ENCODE data around the gene CCR4. TPM values are rescaled to one million over a fixed set of nuclear protein-coding genes. Genes with fewer than 3 reads are reported as not detected.
"Not testable (repeated sequence)": the region's sequence is repeated elsewhere in the genome, so short reads cannot be mapped to it uniquely, and the experiment has no call there.

Gene CCR4
- total RNA-seq, 2 donors from 2014 or later = 12.1 to 40.9 TPM

DNA sequence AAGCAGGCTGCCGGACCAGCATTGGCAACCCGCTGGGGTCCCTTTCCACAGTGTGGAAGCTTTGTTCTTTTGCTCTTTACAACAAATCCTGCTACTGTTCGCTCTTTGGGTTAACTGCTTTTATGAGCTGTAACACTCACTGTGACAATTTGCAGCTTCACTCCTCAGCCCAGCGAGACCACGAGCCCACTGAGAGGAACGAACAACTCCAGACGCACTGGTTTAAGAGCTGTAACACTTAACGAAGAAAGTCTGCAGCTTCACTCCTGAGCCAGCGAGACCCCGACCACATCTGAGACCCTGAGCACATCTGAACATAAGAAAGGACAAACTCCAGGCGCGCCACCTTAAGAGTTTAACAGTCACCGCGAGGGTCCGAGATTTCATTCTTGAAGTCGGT is 10.7 kb upstream of the CCR4 start:
- ATAC-seq = no peak
- no peak for DNase-seq (ENCODE audit: low spot score)

DNA sequence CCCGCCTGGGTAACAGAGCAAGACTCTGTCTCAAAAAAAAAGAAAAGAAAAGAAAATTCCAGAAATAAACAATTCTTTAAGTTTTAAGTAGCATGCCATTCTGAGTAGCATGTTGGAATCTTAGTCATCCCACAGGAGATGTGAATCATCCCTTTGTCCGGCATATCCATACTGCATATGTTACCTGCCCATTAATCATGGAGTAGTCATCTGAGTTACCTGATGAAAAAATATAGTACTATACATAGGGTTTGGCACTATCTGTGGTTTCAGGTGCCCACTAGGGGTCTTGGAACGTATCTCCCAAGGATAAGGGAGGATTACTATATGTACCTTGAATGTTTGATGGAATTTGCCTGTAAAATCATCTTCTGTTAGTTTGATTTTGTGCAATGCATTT is 6.3 kb upstream of the CCR4 start:
- ATAC-seq (no peak), DNase-seq (ENCODE audit: low spot score) (no peak)
- Mint-ChIP-seq H3K27me3 (no peaks in the 10 kb centered on the region), H3K4me3 (no peak overlapping the region), H3K36me3 (no peaks in the 10 kb centered on the region), H3K4me1 (ENCODE audit: low read depth in 2 of 2) (peaks cover 0 to 7% of the 10 kb centered on the region in 2 donors), H3K9me3 (no peaks in the 10 kb centered on the region), H3K27ac (no peak overlapping the region)

More for the DNA sequence above, 10.7 kb upstream of the CCR4 start:
- no peak overlapping the region for H3K4me3 Mint-ChIP-seq
- H3K4me1 Mint-ChIP-seq (ENCODE audit: low read depth in 2 of 2) = no peaks in the 10 kb centered on the region
- H3K27ac Mint-ChIP-seq = no peak overlapping the region
- peaks cover 0 to 6% of the 10 kb centered on the region in 2 donors for H3K27me3 Mint-ChIP-seq
- H3K9me3 Mint-ChIP-seq = no peaks in the 10 kb centered on the region
- no peaks in the 10 kb centered on the region for H3K36me3 Mint-ChIP-seq

DNA sequence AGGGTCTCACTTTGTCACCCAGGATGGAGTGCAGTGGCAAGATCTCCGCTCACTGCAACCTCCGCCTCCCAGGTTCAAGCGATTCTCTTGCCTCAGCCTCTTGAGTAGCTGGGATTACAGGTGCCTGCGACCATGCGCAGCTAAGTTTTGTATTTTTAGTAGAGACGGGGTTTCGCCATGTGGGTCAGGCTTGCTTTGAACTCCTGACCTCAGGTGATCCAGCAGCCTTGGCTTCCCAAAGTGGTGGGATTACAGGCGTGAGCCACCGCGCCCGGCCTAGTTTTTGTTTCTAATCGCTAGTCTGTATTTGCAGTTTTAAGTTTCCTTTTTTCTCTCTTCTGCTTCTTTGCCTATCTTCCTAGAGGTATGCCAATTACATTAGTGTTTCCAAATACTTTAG is 5.8 kb upstream of the CCR4 start:
- H3K27ac Mint-ChIP-seq; H3K4me1 Mint-ChIP-seq (ENCODE audit: low read depth in 2 of 2); H3K36me3 Mint-ChIP-seq; ATAC-seq; H3K4me3 Mint-ChIP-seq; H3K9me3 Mint-ChIP-seq; DNase-seq (ENCODE audit: low spot score); H3K27me3 Mint-ChIP-seq: not testable (repeated sequence)

DNA sequence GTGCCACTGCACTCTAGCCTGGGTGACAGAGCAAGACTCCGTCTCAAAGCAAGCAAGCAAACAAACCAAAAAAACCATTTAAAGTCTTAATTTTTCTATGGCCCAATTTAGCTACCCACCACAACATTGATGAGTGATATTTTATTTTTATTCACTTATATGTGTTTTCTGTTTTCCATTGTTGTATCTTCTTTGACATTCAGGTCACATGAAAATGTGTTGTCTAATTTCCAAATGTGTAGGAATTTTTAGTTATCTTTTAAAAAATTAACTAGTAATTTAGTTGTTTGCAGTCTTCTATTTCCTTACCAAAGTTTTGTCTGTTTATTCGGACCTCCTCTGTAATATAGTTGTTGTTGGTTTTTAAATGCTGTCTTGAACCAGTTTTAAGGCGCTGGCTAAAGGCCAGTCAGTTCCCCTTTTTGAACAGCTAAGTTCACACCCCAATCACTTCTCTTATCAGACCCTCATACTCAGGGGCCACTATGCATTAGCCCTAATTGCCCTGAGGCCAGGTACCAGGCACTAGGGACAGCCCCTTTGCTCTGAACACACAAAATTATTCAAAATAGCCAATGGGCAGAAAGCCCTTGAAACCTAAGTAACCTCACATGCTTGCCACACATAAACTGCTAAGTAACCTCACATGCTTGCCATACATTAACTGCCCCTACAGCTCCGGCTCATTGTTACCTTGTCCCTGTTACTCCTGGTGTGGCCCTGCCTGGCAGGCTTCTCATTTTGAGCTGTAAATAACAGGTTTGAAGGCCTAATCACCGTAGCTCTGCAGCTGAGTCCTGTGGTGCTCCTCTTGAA is 4.3 kb upstream of the CCR4 start:
- DNase-seq (ENCODE audit: low spot score) = no peak
- Mint-ChIP-seq H3K27me3 (no peaks in the 10 kb centered on the region), H3K4me3 (no peak overlapping the region), H3K9me3 (no peaks in the 10 kb centered on the region), H3K27ac (no peak overlapping the region), H3K4me1 (ENCODE audit: low read depth in 2 of 2) (peaks cover 7 to 14% of the 10 kb centered on the region in 2 donors), H3K36me3 (no peaks in the 10 kb centered on the region)
- peak in 1 of 2 donors; percentile 11 for ATAC-seq

DNA sequence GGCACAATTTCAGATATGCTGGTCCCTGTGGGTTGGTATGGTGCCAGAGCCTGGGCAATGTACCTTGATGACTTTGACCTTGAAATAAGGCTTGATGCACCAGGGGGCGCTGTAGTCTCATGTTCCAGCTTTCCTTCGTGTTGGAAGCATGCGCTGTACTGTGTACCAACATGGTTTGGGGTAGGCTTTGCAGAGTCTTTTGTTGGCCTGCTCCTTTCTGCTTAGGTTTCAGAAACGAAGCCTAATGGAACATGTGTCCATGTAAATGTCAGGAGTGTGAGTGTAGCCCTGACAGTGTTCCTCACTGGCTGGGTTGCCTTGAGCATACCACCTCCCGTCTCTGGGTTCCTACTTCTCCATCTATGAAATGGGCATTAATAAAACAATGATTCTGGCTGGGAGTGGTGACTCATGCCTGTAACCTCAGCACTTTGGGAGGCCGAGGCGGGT is 3.6 kb upstream of the CCR4 start:
- H3K4me1 Mint-ChIP-seq (ENCODE audit: low read depth in 2 of 2) = peaks cover 7 to 14% of the 10 kb centered on the region in 2 donors
- ATAC-seq (peak; percentile 81 to 84), DNase-seq (ENCODE audit: low spot score) (peak; percentile 85)
- no peak overlapping the region for H3K4me3 Mint-ChIP-seq
- H3K9me3 Mint-ChIP-seq = no peaks in the 10 kb centered on the region
- no peaks in the 10 kb centered on the region for H3K27me3 Mint-ChIP-seq
- H3K36me3 Mint-ChIP-seq = no peaks in the 10 kb centered on the region
- H3K27ac Mint-ChIP-seq = no peak overlapping the region

DNA sequence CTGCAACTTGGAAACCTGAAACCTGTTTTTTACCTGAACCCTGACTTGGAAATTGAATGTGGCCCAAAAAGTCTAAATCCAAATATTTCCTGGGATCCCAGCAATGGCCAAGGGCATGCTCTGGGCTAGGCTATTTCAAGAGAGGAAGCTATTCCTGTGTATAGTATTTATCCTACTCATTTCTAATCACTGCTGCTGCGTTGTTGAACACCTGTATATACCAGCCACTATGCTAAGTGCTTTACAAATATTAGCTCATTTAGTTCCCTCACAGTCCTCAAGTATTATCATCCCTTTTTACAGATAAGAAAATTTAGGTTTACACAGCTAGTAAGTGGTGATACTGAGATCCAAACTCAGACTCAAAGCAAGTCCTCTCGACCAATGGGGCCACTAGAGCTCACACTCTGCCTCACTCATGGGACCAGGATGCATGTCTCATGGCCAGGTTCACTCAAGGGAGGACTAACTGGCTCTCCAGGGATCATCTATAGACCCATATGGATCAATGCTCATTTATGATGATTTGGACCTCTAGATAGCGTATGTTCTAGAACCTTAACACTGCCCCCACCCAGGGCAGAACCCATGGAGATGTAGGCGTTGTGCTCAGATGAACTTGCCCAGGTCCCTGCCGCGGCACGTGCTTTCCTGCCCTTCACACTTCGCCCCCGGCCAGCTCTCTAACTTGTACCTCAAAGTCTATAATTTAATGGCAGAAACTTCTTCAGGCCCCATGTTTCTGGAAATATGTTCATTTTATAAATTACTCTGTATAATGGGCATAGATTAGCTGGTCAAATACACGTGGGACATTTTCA is 2.6 kb upstream of the CCR4 start:
- no peak overlapping the region for H3K27ac Mint-ChIP-seq
- no peak overlapping the region for H3K4me3 Mint-ChIP-seq
- DNase-seq (ENCODE audit: low spot score) (no peak), ATAC-seq (no peak)
- peaks cover 12 to 18% of the 10 kb centered on the region in 2 donors for H3K4me1 Mint-ChIP-seq (ENCODE audit: low read depth in 2 of 2)
- no peaks in the 10 kb centered on the region for H3K9me3 Mint-ChIP-seq
- H3K36me3 Mint-ChIP-seq = no peaks in the 10 kb centered on the region
- H3K27me3 Mint-ChIP-seq = no peaks in the 10 kb centered on the region

DNA sequence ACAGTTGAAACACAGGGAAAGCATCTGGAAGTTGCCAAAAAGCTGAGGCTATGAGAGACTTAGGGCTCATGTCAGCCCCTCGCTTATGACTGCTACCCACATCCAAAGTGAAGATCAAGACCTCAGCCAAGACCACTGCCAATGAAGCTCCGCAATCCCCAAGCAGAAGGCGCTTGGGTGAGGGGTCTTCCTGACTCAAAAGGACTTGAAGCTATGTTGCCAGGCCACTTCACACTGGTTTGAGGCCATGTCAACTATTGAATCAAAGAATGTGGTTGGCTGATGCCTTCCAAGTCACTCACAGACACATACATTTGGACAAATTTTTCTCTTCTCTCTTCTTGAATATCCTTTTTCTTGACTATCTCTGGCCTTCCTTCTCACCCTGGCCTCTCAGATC is 928 bp upstream of the CCR4 start:
- Mint-ChIP-seq H3K9me3 (no peaks in the 10 kb centered on the region), H3K36me3 (no peaks in the 10 kb centered on the region), H3K4me1 (ENCODE audit: low read depth in 2 of 2) (peaks cover 15 to 20% of the 10 kb centered on the region in 2 donors), H3K4me3 (no peak overlapping the region), H3K27me3 (no peaks in the 10 kb centered on the region), H3K27ac (peak overlapping the region; percentile 50 to 70)
- ATAC-seq (no peak), DNase-seq (ENCODE audit: low spot score) (no peak)

DNA sequence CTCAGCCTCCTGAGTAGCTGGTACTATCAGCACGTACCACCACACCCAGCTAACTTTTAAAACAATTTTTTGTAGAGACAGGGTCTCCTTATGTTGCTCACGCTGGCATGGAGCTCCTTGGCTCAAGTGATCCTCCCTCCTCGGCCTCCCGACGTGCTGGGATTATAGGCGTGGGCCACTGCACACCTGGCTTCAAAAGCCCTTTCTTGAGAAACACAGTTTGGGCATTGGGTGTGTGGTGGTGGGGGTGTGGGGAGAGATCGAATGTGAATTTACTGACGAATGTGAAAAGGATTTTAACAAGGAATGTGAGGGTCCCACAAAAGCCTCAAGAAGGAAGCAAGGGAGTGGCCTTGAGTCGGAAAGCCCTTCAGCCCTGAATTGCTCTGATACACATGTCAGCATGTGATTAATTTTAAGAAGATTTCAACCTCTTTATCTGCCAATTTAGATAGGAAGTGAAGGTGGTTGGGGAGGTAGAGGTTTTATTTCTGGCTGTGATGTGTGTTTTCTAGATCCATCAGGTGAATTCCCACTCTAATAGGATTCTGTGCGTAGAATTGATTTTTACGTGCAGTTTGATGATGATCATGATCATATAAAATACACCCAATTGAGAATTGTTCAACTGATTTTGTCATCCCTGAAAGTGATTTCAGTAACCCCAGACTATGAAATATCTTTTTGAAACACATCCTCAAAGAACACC is 1.1 kb downstream of the CCR4 start:
- Mint-ChIP-seq H3K36me3 (no peaks in the 10 kb centered on the region), H3K4me3 (peak overlapping the region; percentile 87), H3K9me3 (no peaks in the 10 kb centered on the region), H3K27me3 (no peaks in the 10 kb centered on the region), H3K4me1 (ENCODE audit: low read depth in 2 of 2) (peaks cover 19% of the 10 kb centered on the region in 2 donors), H3K27ac (peak overlapping the region; percentile 70 to 73)
- ATAC-seq (no peak), DNase-seq (ENCODE audit: low spot score) (no peak)

DNA sequence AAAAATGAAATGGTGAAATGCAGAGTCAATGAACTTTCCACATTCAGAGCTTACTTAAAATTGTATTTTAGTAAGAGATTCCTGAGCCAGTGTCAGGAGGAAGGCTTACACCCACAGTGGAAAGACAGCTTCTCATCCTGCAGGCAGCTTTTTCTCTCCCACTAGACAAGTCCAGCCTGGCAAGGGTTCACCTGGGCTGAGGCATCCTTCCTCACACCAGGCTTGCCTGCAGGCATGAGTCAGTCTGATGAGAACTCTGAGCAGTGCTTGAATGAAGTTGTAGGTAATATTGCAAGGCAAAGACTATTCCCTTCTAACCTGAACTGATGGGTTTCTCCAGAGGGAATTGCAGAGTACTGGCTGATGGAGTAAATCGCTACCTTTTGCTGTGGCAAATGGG is 3.1 kb downstream of the CCR4 start:
- Mint-ChIP-seq H3K27ac (no peak overlapping the region), H3K27me3 (peaks cover 0 to 5% of the 10 kb centered on the region in 2 donors)

DNA sequence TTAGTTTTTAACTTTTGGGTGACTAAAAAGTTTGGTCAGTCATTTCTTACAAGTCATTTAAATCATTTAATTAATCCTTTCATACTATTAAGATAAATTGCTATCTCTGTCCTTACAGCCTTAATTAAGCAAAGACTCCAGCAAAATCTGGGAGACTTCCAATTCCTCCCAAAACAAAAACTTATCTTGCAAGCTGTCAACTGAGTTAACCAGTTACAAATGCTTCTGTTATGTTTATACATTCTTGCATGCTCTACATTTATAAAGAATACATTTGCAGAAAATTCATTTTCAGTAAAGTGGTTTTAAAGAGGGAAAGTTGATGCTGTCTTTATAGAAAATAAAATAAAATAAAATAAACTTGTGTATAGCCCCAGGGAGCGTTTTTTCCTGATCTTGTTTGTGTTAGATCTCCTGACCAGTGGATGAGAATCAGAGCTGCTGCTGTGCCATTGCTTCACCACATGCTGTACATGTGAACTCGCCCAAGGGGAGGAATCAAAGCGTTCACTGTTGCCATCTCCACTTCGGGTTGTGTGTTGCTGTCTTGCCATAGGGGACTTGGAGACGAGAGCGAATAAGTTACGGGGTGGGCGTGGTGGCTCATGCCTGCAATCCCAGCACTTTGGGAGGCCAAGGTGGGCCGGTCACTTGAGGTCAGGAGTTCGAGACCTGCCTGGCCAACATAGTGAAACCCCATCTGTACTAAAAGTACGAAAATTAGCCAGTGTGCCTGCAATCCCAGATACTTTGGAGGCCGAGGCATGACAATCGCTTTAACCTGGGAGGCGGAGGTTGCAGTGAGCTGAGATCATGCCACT is 5.5 kb downstream of the CCR4 start:
- H3K9me3 Mint-ChIP-seq = no peaks in the 10 kb centered on the region
- H3K4me1 Mint-ChIP-seq (ENCODE audit: low read depth in 2 of 2) = peaks cover 20 to 35% of the 10 kb centered on the region in 2 donors
- ATAC-seq (no peak), DNase-seq (ENCODE audit: low spot score) (no peak)
- no peak overlapping the region for H3K4me3 Mint-ChIP-seq
- peak overlapping the region in 1 of 2 donors; percentile 53 for H3K27ac Mint-ChIP-seq
- no peaks in the 10 kb centered on the region for H3K36me3 Mint-ChIP-seq
- H3K27me3 Mint-ChIP-seq = peaks cover 0 to 7% of the 10 kb centered on the region in 2 donors

More for the DNA sequence above, 3.1 kb downstream of the CCR4 start:
- H3K4me3 Mint-ChIP-seq = peak overlapping the region; percentile 87
- H3K36me3 Mint-ChIP-seq = no peaks in the 10 kb centered on the region
- H3K4me1 Mint-ChIP-seq (ENCODE audit: low read depth in 2 of 2) = peaks cover 17 to 27% of the 10 kb centered on the region in 2 donors
- no peak for ATAC-seq
- DNase-seq (ENCODE audit: low spot score) = no peak
- H3K9me3 Mint-ChIP-seq = no peaks in the 10 kb centered on the region

DNA sequence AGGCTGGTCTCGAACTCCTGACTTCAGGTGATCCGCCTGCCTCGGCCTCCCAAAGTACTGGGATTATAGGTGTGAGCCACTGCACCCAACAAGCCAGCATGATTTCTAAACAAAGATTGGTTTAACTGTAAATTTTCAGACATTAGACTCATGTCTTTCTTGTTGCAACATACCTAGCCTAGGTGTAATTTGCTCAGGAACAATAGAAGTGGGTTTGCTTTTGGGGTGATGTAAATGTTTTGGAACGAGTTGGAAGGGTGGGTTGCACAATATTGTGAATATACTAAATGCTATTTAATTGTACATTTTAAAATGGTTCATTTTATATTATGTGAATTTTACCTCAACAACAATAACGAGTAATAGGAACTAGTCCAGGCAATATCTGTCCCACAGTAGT is 7.1 kb downstream of the CCR4 start:
- Mint-ChIP-seq H3K27ac (peak overlapping the region in 1 of 2 donors; percentile 51), H3K36me3 (no peaks in the 10 kb centered on the region), H3K9me3 (no peaks in the 10 kb centered on the region), H3K27me3 (peaks cover 0 to 7% of the 10 kb centered on the region in 2 donors), H3K4me3 (no peak overlapping the region), H3K4me1 (ENCODE audit: low read depth in 2 of 2) (peaks cover 19 to 33% of the 10 kb centered on the region in 2 donors)
- DNase-seq (ENCODE audit: low spot score) (no peak), ATAC-seq (no peak)

DNA sequence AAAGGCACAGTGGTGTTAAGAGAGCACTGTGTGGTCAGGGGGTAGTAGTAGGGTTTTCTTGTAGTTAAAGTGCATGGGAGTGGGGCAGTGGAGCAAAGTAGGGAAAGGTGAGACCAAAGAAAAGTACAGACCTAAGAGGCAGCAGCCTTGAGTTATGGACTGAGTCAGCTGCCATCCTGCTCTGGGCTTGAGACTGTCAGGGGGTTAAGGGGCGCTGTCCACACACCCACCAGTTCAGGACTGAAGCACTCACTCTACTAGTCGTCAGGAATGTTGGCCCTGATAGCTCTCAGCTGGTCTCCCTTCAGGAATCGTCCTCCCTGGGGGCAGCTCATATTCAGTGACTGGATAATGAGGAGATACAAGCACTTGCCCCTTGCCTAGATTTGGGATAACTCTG is 7.9 kb downstream of the CCR4 start:
- Mint-ChIP-seq H3K27ac (peak overlapping the region; percentile 14 to 51), H3K27me3 (peaks cover 0 to 7% of the 10 kb centered on the region in 2 donors), H3K4me1 (ENCODE audit: low read depth in 2 of 2) (peaks cover 13 to 27% of the 10 kb centered on the region in 2 donors), H3K9me3 (no peaks in the 10 kb centered on the region), H3K36me3 (no peaks in the 10 kb centered on the region), H3K4me3 (peak overlapping the region; percentile 38)
- ATAC-seq (peak; percentile 53 to 60), DNase-seq (ENCODE audit: low spot score) (no peak)

Measured in natural killer cell treated with Interleukin-12 subunit alpha and Interleukin-12 subunit beta and Interleukin-15 and Interleukin-18, amount 100 ng/mL, for 72 hours (primary cell).